Heart left ventricle (tissue), 16 donors: ENCODE measurements around the gene KIF13A. TPM values are rescaled to one million over a fixed set of nuclear protein-coding genes. Genes with fewer than 3 reads are reported as not detected.
A peak's percentile ranks its signal among the peaks of the same experiment; 100 is the strongest.

ENCODE experiments used
- ATAC-seq, 4 donors: fragments of 200-7000 bp; cut with Tn5 transposase; one replicate each; pipeline ENCODE4 v1.9.1; 2020 to 2022; ENCODE audit warnings: moderate library complexity in 4 of 4, mild to moderate bottlenecking in 3 of 4, moderate number of reproducible peaks in 1 of 4
- DNase-seq, 5 donors: peaks; one replicate each; pipeline ENCODE4 v3.0.0-alpha.2; 2020
- H3K27ac ChIP-seq, 12 donors: fragments of 200-600 bp; sonication (generic) in 4 of 12; one replicate each; pipeline versions ENCODE4 v1.5.0 to v1.8.0; 2016 to 2022; ENCODE audit warnings: mild to moderate bottlenecking in 2 of 12
- H3K27me3 ChIP-seq, 9 donors: fragments of 200-600 bp; sonication (generic) in 2 of 9; one replicate each; pipeline versions ENCODE4 v1.5.1 to v1.8.0; 2016 to 2022; ENCODE audit warnings: mild to moderate bottlenecking in 3 of 9
- H3K36me3 ChIP-seq, 9 donors: fragments of 200-600 bp; sonication (generic) in 2 of 9; one replicate each; pipeline versions ENCODE4 v1.5.0 to v1.8.0; 2018 to 2022; ENCODE audit warnings: mild to moderate bottlenecking in 2 of 9
- H3K4me1 ChIP-seq, 12 donors: fragments of 200-600 bp; sonication (generic) in 4 of 12; one replicate each; pipeline versions ENCODE4 v1.5.0 to v1.8.0; 2016 to 2022; ENCODE audit warnings: mild to moderate bottlenecking in 3 of 12
- H3K4me3 ChIP-seq, 12 donors: fragments of 200-600 bp; sonication (generic) in 4 of 12; one replicate each; pipeline versions ENCODE4 v1.5.0 to v1.8.0; 2017 to 2022; ENCODE audit warnings: mild to moderate bottlenecking in 9 of 12, moderate library complexity in 4 of 12
- H3K9me3 ChIP-seq, 12 donors: fragments of 200-600 bp; sonication (generic) in 4 of 12; one replicate each; pipeline versions ENCODE4 v1.5.0 to v1.8.0; 2016 to 2022; ENCODE audit warnings: mild to moderate bottlenecking in 1 of 12
- POLR2A ChIP-seq, 2 donors: fragments of 450-650 bp; IDR thresholded peaks; one replicate each; pipeline ENCODE4 v1.6.1; 2017; ENCODE audit warnings: antibody characterized with exemption in 2 of 2, mild to moderate bottlenecking in 2 of 2, moderate library complexity in 2 of 2
- WGBS, 4 donors: extraction: QIAGEN DNeasy Blood & Tissue Kit in 2 of 4; methylation state at CpG; one replicate each; pipeline versions ENCODE4 v1.1.5 to v1.1.7; 2013 to 2018; 5-methylcytosine and 5-hydroxymethylcytosine counted together
- intact Hi-C, 10 donors: fragments of 100-400 bp; cut with DNase I; formaldehyde crosslinking; loops; one replicate each; pipeline versions ENCODE4 v1.11.1 to v1.14.2; 2022
- polyA plus RNA-seq, 2 donors: library from polyadenylated mRNA; stranded (reverse); fragments of 200-250 nt; gene quantifications; one replicate each; pipeline ENCODE4 v1.2.3, GENCODE V29; 2013
- total RNA-seq, 9 donors: library from RNA; depleted of rRNA in 2 of 9; stranded (reverse); fragments of >200 nt in 2 of 9; fragmentation: NEBNext Ultra II Directional in 3 of 9; extraction: Animal tissue kit (Norgen Biotek cat#: 25700) in 3 of 9; gene quantifications; one replicate each; pipeline versions ENCODE4 v1.1.0 to v1.2.4, GENCODE V29; 2016 to 2023
- TF ChIP-seq, protein P1 (sequence below), 12 donors: fragments of 200-600 bp; sonication (generic) in 4 of 12; IDR thresholded peaks; one replicate each; pipeline versions ENCODE4 v1.5.0 to v1.8.0; 2018 to 2022; ENCODE audit warnings: antibody characterized with exemption in 12 of 12, mild to moderate bottlenecking in 5 of 12
- donor health status: ischemic (EF 13 %, LVEDD 7.1; RV severe dilation, severe dysfunction).
- donor health status: healthy with polysubstance abuse.
- donor health status: DM: no; HTN: yes; CAD: no.
- donor health status: DM: no; HTN: no; CAD: no.
- donor health status: ischemic (EF 25% LVEDD 6.9; RV normal size, moderate dysfunction).
- donor health status: ischemic (EF 25% LVEDD 5.7; RV mildly dilated, moderate dysfunction).
- donor health status: healthy.
- donor health status: DM: yes; HTN: yes; CAD: no.
- donor health status: ischemic (EF 35%, LVEDD 5.7; RV mildly dilated, moderate dysfunction).
- donor health status: nonischemic (EF 11% LVEDD 7.7; RV severe dilation, severe dysfunction).
- donor health status: DM: yes; HTN: yes; CAD: no.
- donor health status: PGD.
- donor health status: ischemic (EF 29% LVEDD 5.4; RV normal size, mild dysfunction).
- donor health status: nonischemic (EF 23%, LVEDD 6.1; RV moderate dilation, normal function).

KIF13A gene
- total and polyA plus RNA-seq, 11 donors: 17.1 to 148 (median 72.2) TPM

DNA sequence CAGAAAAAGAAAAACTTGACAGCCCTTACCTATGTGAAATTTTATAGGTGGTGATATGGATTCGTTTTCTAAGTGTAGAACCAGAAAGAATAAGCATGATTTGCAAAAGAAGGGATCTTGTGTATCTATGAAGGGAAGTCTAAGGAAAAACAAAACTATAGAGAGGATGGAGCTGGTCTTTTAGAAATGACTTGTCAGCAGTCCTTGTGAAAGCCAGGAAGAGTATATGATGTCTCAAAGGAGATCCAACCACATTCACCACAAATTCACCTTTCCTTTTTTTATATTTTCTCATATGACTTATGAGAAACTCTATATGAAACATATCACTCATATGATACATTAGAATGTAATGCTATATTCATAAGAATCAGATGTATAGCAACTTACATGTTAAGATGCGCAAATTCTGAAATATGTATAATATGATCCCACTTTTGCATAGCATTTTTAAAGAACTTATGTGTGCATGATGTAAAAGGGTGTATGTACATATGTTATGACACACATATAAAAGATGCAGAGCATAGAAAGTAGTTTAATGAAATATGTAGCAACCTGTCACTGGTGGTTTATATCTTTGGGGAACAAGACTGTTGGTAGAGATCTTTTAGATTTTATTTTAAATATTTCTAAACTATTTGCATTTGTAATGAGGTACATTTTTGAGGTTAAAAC, 188.8 kb downstream of the KIF13A start:
- H3K27ac ChIP-seq: no peak overlapping the region
- intact Hi-C loops: loop anchor here in 1 of 10 donors (10.0 kb wide), 1 partner anchor 214 kb away; no protein-coding TSS in a partner anchor
- no peaks in the 10 kb centered on the region for H3K4me1 ChIP-seq
- WGBS, 4 donors: 88 to 93% (median 89%) methylated on average over 2 of the region's 2 CpGs
- peaks cover 0 to 100% (median 98%) of the 10 kb centered on the region in 9 donors for H3K36me3 ChIP-seq
- DNase-seq (no peak), ATAC-seq (no peak)
- no peaks in the 10 kb centered on the region for H3K9me3 ChIP-seq
- no peak for TF ChIP-seq POLR2A (IDR thresholded peaks at IDR 0.05)
- TF ChIP-seq, protein P1, sequence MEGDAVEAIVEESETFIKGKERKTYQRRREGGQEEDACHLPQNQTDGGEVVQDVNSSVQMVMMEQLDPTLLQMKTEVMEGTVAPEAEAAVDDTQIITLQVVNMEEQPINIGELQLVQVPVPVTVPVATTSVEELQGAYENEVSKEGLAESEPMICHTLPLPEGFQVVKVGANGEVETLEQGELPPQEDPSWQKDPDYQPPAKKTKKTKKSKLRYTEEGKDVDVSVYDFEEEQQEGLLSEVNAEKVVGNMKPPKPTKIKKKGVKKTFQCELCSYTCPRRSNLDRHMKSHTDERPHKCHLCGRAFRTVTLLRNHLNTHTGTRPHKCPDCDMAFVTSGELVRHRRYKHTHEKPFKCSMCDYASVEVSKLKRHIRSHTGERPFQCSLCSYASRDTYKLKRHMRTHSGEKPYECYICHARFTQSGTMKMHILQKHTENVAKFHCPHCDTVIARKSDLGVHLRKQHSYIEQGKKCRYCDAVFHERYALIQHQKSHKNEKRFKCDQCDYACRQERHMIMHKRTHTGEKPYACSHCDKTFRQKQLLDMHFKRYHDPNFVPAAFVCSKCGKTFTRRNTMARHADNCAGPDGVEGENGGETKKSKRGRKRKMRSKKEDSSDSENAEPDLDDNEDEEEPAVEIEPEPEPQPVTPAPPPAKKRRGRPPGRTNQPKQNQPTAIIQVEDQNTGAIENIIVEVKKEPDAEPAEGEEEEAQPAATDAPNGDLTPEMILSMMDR (IDR thresholded peaks at IDR 0.05): no peak
- no peaks in the 10 kb centered on the region for H3K27me3 ChIP-seq
- no peak overlapping the region for H3K4me3 ChIP-seq

DNA sequence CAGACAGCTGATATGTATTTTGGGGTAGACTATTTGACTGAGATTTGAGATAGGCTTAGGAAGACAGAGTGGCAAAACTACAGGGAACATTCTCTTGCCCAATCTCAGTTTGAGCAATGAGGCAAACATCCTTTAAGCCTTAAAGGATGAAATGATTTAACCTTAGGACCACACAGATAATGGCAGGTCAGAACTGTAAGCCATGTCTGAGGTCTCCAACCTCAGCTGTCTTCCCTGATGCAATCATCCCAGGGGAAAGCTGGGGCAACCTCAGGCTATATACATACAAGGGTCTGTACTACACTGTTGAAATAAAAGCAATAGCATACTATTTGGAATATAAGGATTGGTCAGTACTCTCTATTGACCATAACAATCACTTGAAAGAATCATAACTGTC, 196.9 kb downstream of the KIF13A start:
- no peak overlapping the region for H3K4me3 ChIP-seq
- TF ChIP-seq POLR2A (IDR thresholded peaks at IDR 0.05): no peak
- TF ChIP-seq, protein P1 (IDR thresholded peaks at IDR 0.05): no peak
- H3K4me1 ChIP-seq: no peaks in the 10 kb centered on the region
- H3K27ac ChIP-seq: no peak overlapping the region
- DNase-seq: no peak
- no peak for ATAC-seq
- no peaks in the 10 kb centered on the region for H3K9me3 ChIP-seq
- intact Hi-C loops: loop anchor here in 1 of 10 donors (10.0 kb wide), 1 partner anchor 206 kb away; no protein-coding TSS in a partner anchor
- H3K27me3 ChIP-seq: no peaks in the 10 kb centered on the region
- H3K36me3 ChIP-seq: peaks cover 0 to 100% (median 91%) of the 10 kb centered on the region in 9 donors

DNA sequence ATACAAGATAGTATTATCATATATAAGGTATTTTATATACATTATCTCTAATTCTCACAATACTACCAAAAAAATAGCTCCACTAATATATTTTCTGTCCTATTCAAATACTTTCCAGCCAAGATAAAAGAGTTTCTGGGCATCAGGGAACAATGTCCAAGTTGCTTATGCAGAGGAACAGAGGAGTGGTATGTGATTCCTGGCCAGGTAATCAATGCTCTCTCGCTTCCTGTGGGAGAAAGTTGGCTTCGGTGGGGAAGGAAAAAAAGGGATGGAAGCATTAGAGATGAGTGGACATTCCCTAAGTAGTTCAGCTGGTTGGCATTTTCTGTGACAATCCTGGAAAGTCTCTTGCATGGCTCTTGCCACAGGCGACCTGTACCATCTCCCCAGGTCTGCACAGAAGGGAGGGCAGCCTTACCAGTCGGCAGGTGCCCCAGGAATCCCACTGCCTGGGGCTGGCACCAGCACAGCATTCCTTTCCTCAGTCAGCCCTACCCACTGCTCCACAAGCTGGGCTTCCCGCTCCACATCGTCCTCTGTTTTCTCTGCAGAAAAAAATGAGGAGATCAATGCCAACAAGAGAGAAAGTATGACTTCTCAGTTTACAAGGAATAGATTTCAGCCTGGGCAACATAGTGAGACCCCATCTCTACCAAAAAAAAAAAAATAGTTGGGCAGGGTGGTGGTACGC, 202.2 kb downstream of the KIF13A start:
- peaks cover 0 to 100% (median 98%) of the 10 kb centered on the region in 9 donors for H3K36me3 ChIP-seq
- WGBS, 4 donors: 83 to 86% (median 84%) methylated on average over 7 of the region's 7 CpGs
- H3K4me1 ChIP-seq: peaks cover 0 to 3% (median 0%) of the 10 kb centered on the region in 12 donors
- no peak for ATAC-seq
- intact Hi-C loops: loop anchor here in 1 of 10 donors (10.0 kb wide), 1 partner anchor 170 kb away; no protein-coding TSS in a partner anchor
- TF ChIP-seq, protein P1 (IDR thresholded peaks at IDR 0.05): no peak
- TF ChIP-seq POLR2A (IDR thresholded peaks at IDR 0.05): no peak
- H3K27ac ChIP-seq: no peak overlapping the region
- DNase-seq: no peak
- no peaks in the 10 kb centered on the region for H3K27me3 ChIP-seq
- no peak overlapping the region for H3K4me3 ChIP-seq
- no peaks in the 10 kb centered on the region for H3K9me3 ChIP-seq

DNA sequence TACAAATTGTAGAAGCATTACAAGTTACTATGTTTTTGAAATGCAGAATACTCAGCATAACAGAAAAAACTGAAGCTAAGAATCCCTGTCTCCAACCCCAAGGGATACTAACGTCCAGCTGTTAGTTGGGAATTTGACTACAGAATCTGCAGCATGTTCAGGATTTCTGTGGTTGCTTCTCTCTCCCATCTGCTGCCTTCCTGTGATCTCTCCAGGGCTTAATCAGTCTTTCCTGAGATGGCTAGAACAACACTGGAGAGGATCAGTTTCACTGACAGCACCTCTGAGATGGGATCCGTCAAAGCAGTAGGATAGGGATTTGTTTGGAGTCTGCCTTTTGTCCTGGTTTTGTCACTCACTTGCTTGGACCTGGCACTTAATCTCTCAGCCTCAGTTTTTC, 207.4 kb downstream of the KIF13A start:
- TF ChIP-seq POLR2A (IDR thresholded peaks at IDR 0.05): no peak
- TF ChIP-seq, protein P1 (IDR thresholded peaks at IDR 0.05): no peak
- intact Hi-C loops: loop anchor here in 1 of 10 donors (10.0 kb wide), 1 partner anchor 165 kb away; no protein-coding TSS in a partner anchor
- WGBS, 4 donors: 57 to 81% (median 70%) methylated on average over 2 of the region's 2 CpGs
- Histone ChIP-seq H3K4me1 (peaks cover 0 to 3% (median 0%) of the 10 kb centered on the region in 12 donors), H3K9me3 (no peaks in the 10 kb centered on the region), H3K27ac (no peak overlapping the region), H3K36me3 (peaks cover 0 to 100% (median 98%) of the 10 kb centered on the region in 9 donors), H3K27me3 (no peaks in the 10 kb centered on the region), H3K4me3 (no peak overlapping the region)
- ATAC-seq (peak in 1 of 4 donors; percentile 37), DNase-seq (no peak)
